ENCODE data around the gene VAV3. TPM values are rescaled to one million over a fixed set of nuclear protein-coding genes. Genes with fewer than 3 reads are reported as not detected.

VAV3 gene
- total and polyA plus RNA-seq, 10 of the 15 experiments (the other 5 are each of a cell fraction or from before 2014, with no cell fraction given): 0.84 to 5.5 (median 3.4) TPM

- no peak for TF ChIP-seq NRF1 (conservative IDR thresholded peaks at IDR 0.05; ENCODE audit: low read depth, low read length)
- peak; percentile 94 for TF ChIP-seq BACH1 (IDR thresholded peaks at IDR 0.05; ENCODE audit: borderline replicate concordance)
- peak; percentile 99 for TF ChIP-seq MEF2A (IDR thresholded peaks at IDR 0.05; ENCODE audit: insufficient read depth, low read depth, low read length)
- no peak for TF ChIP-seq SMARCA5 (IDR thresholded peaks at IDR 0.05)
- TF ChIP-seq POLR2AphosphoS5 (IDR thresholded peaks at IDR 0.05; ENCODE audit: low read length): no peak
- no peak for TF ChIP-seq CHD1 (IDR thresholded peaks at IDR 0.05; ENCODE audit: low read depth, low read length)
- TF ChIP-seq TAF1 (IDR thresholded peaks at IDR 0.05; ENCODE audit: borderline replicate concordance, low read depth, low read length): no peak
- TF ChIP-seq EP300 (IDR thresholded peaks at IDR 0.05; ENCODE audit: borderline replicate concordance in 1 of 2, control insufficient read depth in 1 of 2, low read depth in 2 of 2, low read length in 2 of 2): peak; percentile 88 to 99
- no peak for TF ChIP-seq E4F1 (IDR thresholded peaks at IDR 0.05; ENCODE audit: borderline replicate concordance, partially characterized antibody)
- peak; percentile 79 for TF ChIP-seq CREB1 (IDR thresholded peaks at IDR 0.05; ENCODE audit: low read depth)
- peak; percentile 80 for TF ChIP-seq GATAD2B (conservative IDR thresholded peaks at IDR 0.05; ENCODE audit: low read depth)
- TF ChIP-seq RB1 (IDR thresholded peaks at IDR 0.05; ENCODE audit: borderline replicate concordance): no peak
- peak; percentile 98 for TF ChIP-seq SKIL (IDR thresholded peaks at IDR 0.05; ENCODE audit: low read depth, poor library complexity, severe bottlenecking)
- no peak for TF ChIP-seq NR2C1 (IDR thresholded peaks at IDR 0.05)
- TF ChIP-seq SRF (IDR thresholded peaks at IDR 0.05; ENCODE audit: low read depth in 2 of 2, low read length in 2 of 2): peak in 1 of 2 experiments; percentile 78; a peak in 2 of 4 replicates
- peak; percentile 81 for TF ChIP-seq CHD2 (IDR thresholded peaks at IDR 0.05; ENCODE audit: borderline replicate concordance, low read depth, low read length)
- 0 out of 2 replicates have a peak, but pooled peaks have one; percentile 73 for TF ChIP-seq WRNIP1 (IDR thresholded peaks at IDR 0.05; ENCODE audit: borderline replicate concordance, low read depth, low read length)
- TF ChIP-seq STAT1 (conservative IDR thresholded peaks at IDR 0.05): no peak
- peak; percentile 99 for TF ChIP-seq IRF4 (IDR thresholded peaks at IDR 0.05; ENCODE audit: low read depth, low read length)
- TF ChIP-seq BHLHE40 (IDR thresholded peaks at IDR 0.05; ENCODE audit: borderline replicate concordance in 1 of 2, low read depth in 2 of 2, low read length in 1 of 2): peak; percentile 91 to 94
- peak; percentile 99 for TF ChIP-seq JUNB (IDR thresholded peaks at IDR 0.05)
- no peak for TF ChIP-seq ZBTB4 (CRISPR knock-in tag; IDR thresholded peaks at IDR 0.05)
Measured at GRCh38 chr1:107935396-107936064, 29.4 kb downstream of the VAV3 start (continued).

Data from GM12878 (cell line).